NCI-H2171 (cell line): ENCODE measurements around the gene KATNBL1.

ENCODE experiments used
- DNase-seq: peaks from one replicate; lab custom pipeline; 2025; lab: John Stamatoyannopoulos, UW

The KATNBL1 gene, protein sequence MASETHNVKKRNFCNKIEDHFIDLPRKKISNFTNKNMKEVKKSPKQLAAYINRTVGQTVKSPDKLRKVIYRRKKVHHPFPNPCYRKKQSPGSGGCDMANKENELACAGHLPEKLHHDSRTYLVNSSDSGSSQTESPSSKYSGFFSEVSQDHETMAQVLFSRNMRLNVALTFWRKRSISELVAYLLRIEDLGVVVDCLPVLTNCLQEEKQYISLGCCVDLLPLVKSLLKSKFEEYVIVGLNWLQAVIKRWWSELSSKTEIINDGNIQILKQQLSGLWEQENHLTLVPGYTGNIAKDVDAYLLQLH

DNA sequence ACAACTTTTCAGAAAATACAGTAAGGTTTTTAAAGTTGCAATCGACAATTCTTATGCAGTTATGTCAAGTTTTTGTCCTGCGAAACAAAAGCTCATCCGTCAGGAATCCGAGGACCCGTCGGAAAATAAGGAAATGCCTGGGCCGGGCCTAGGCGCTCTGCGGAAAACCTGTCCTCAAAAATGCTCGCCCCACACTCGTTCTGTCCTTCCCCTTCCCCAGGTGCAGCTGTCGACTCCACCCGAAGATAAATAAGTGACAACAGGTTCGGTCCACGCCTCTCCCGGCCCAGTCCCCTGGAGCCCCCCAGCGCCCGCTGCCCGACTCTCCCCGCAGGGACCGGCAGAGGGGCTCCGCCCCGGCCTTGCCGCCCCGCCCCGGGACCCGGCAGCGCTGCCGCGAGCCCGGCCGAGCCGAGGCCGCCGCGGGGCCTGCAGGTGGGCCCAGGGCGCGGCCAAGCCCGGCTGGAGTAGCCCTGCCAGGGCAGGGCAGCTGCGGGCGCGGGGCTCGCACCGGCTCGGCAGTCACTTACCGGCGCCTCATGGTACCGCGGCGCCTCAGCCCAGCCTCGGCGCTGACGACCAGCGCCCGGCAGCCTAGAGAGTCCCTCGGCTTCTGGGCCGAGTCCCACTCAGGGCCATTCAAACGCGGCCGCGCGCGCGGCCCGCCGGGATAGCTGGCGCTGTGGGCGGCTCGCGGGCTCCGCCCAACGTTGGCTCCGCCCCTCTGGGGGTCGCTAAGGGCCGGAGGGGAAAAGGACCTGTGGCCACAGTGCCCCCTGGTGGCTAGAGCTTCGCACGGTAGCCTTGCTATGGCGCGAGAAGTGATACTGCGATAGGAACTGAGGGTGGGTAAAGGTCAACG, at the start of gene KATNBL1:
KATNBL1 (minus strand) TSS at position 676 of the 862 bp plus-strand sequence. CDS start 46,420 bp downstream, outside the sequence.
- peak; percentile 93 for DNase-seq

DNA sequence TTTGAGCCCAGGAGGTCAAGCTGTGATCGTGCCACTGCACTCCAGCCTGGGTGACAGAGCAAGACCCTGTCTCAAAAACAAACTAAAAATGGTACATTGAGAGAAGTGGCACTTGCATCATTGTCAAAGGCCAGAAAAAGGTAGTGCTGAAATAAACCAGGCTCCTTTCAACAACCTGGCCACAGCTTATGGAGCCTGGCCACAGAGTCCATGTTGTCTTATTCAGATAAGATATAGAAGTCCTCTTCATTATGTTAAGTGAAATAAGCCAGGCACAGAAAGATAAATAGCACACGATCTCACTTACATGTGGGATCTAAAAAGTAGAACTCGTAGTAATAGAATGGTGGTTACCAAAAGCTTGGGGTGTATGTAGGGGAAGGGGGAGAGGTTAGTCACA, 49.7 kb upstream of the KATNBL1 start:
- no peak for DNase-seq

- peak; percentile 43 for DNase-seq
These were observed 48.3 kb upstream of the KATNBL1 start for GRCh38 chr15:34258151-34258550.

DNA sequence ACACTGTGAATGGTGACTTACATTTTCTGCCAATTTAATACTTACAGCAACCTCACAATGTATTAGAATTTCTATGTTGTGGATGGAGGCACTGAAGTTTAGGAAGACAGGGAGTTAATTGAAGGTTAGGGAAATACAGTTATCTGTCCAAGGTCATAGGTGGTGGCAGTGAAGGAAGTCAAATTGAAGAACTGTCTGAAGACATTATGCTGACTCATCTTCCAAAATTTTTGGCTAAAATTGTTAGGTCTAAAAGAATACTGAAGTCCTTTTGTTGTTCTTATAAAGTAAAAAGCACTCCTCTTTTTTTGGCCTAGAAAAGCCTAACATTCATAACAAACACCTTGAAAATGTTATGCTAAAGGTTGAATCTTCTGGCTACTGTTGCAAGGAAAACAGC, 42.6 kb upstream of the KATNBL1 start:
- no peak for DNase-seq

GRCh38 chr15:34248190-34248589, 38.3 kb upstream of the KATNBL1 start:
- DNase-seq: no peak

- DNase-seq: no peak
These were observed 36.5 kb upstream of the KATNBL1 start for GRCh38 chr15:34246276-34246976.

GRCh38 chr15:34243226-34243625, 33.3 kb upstream of the KATNBL1 start:
- no peak for DNase-seq

DNA sequence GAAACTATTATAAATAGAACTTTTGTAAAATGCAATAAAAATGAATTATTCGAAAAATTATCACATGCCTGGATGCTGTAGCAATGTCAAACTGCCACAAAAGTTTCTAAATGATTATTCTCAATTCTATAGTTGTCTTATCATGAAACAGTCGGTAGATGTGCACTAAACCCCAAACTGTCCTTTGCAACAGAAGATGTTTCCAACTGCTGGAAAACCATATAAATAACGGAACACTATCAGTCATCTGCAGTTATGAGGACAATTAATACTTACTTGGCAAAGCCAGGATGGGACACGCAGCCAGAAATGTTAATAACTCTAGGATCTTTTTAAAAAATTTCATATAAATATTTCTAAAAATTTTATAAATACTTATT, 32.4 kb upstream of the KATNBL1 start:
- no peak for DNase-seq

DNA sequence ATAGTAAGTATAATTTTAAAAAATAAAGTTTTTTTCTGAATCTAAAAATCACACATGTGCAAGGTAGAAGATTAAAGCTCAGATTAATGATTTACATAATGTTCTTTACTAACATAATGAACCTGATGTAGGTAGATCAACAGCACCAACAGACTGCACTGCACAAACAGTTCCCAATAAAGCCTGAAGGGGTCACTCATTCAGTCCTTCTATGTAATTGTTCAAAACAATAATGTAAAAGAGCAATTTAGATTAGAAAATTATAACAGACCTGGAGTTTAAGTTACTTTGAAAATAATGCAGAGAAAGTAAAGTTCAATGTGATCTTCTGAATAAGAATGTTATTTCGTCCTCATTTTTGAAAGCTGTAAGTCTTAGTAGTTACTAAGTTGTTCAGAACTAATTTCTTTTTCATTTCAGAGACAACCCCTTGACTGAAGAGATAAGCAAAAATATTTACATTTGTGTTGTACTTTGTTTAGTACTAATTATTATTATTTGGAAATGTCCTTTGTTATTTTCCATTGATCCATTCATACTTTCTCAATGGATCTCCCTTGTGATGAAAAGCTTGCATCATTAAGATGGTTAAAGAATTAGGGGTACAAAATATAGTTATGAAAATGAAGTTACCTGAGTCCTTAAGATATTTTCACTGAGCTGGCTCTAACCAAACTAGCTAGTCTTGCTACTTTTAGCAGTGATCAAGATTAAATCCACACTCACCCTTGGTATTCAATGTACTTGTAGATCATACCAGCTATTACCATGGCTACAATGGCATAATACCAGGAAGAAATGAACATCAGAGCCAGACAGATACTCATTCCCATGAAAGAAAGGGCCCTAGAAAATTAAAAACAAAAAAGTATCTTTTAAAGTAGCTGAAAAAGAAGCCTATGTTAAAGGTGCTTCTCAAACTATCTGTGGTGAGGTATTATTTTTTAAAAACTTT, 31.8 kb upstream of the KATNBL1 start:
- no peak for DNase-seq

DNA sequence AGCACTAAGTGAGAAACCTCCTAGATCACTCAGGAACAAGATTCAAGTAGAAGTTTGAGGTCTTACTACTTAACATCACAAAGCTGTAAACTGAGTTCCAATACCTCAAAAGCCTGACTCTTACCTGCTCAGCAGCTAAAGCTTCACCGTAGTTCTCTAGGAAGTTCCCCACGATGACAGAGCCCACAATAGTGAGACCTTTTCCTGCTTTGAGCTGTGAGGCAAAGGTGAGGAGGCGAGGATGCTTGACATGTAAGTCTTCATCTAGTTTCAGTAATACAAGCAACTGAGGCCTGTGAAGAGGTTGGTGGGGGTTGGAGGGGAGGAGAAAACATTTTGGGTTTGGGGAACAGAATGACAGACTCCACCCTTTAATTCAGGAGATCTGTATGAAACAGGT, 30.6 kb upstream of the KATNBL1 start:
- DNase-seq: no peak

DNA sequence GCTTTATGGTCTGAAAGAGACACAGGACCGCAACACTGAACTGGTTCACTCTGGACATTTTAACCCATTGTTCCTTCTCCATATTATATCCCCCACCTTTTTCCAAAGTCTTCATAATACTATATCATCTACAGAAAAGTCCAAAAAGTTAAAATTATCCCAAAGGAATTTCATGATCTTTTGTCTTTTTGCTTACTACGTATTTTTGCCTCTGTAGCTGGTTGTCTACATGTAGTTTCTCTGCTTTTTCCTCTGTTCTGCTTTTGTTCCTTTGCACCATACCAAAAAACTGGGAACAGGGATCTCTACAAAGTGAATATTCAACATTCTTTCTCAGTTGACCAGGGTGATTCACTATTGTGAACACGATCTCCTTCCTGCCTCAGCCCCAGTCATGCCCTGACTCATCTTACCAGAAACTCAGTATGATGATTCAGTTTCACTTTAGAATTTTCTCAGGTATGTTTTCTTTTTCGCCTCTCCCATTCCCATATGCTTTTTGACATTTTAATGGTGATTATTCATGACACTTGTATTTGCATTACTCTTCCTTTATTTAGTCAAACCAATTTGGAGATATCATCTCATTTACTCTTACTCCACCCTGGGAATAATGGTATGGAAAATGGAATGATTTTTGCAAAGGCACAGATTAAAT, 29.4 kb upstream of the KATNBL1 start:
- no peak for DNase-seq

DNA sequence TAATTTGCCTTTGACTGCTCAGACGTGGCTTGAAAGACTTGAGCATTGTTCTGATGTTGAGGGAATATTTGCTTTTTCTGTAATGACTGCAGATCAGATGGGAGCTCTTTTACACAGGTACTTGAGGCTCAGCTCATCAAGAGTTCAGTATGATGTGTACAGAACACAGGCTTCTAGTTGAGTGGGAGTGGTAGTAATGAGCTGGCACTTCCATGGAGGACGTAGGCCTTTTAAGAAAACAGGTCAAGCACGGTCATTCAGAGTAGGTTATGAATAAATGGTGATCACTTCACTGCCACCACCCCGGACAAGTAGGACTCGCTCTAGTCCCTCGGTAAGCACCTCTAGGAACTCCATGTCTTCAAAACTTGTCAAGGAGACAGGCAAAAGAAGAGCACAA, 23.7 kb upstream of the KATNBL1 start:
- DNase-seq: no peak

- DNase-seq: no peak
These were observed 14.2 kb upstream of the KATNBL1 start for GRCh38 chr15:34223904-34224596.

GRCh38 chr15:34217587-34218225, 7.8 kb upstream of the KATNBL1 start:
- DNase-seq: no peak

GRCh38 chr15:34216527-34217270, 6.8 kb upstream of the KATNBL1 start:
- no peak for DNase-seq

- no peak for DNase-seq
These were observed 4.2 kb upstream of the KATNBL1 start for GRCh38 chr15:34214135-34214534.

DNA sequence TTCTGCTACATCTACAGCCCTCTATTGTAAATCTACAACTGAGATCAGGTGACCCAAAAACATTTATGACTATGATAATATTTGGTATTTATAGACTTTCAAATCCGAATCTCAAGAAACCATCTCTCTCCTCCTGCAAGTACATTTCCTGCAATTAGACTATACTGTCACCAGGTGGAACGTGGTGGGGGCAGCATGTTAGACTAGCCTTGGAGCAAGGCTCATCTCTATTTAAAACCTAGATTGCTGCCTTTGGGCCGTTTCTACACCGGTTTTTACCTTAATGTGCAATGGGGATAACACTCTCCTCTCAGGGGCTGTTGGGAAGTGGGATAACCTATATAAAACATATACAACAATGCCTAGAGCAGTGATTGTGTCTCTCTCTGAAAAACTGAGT, 3.8 kb upstream of the KATNBL1 start:
- DNase-seq: no peak

DNA sequence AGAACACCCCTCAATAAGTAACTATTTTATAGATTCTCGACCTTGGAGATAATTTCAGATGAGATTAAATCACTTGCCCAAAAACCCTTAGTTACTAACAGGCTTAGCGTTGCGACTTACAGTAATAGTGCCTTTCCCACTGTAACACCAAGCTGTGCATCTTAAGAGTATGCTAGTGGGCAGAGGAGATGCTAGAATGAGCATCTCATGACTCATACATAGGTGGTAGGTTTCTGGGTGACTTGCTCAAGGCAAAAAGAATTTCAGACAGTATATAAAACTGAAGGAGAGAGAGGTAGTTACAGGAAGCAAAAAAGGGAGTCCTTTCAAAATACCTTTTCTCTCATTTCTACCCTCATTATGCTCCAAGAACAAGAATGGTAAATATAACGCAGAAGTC, 3.9 kb downstream of the KATNBL1 start:
- DNase-seq: no peak

- no peak for DNase-seq
These were observed 6.0 kb downstream of the KATNBL1 start for GRCh38 chr15:34203936-34204335.
